H1 (cell line): ENCODE results near the gene GNAS. TPM values are rescaled to one million over a fixed set of nuclear protein-coding genes. Genes with fewer than 3 reads are reported as not detected.

Experiments
- CTCF ChIA-PET: fragments of 300-600 bp; sonication (Branson Sonifier 250); formaldehyde crosslinking; loops from one replicate; lab custom pipeline; 2021; ENCODE audit not compliant: partially characterized antibody; lab: Charles Lee
- POLR2A ChIA-PET: fragments of 300-600 bp; sonication (Branson Sonifier 250); formaldehyde crosslinking; loops from one replicate; lab custom pipeline; 2021; ENCODE audit warnings: inconsistent platforms; ENCODE audit not compliant: partially characterized antibody; lab: Charles Lee
- DNase-seq, 2 experiments: peaks; one replicate each; pipeline versions ENCODE4 v3.0.0 to v3.0.0-alpha.2; 2010 to 2022; ENCODE audit warnings: low spot score in 2 of 2, low read depth in 1 of 2, mixed read lengths in 1 of 2
- FAIRE-seq: peaks from 2 replicates; lab custom pipeline; 2011; peaks lifted over from hg19 to GRCh38; lab: Jason Lieb, UNC
- H2AFZ ChIP-seq: 2 replicates; pipeline ENCODE4 v1.8.1; 2012; ENCODE audit warnings: low read length, inconsistent platforms
- H2AK5ac ChIP-seq: 2 replicates; pipeline ENCODE4 v1.6.1; 2013; ENCODE audit warnings: low read depth, low read length
- H2BK120ac ChIP-seq: replicated peaks from 2 replicates; pipeline ENCODE3; 2013; ENCODE audit warnings: low read depth, low read length, inconsistent platforms
- H2BK12ac ChIP-seq: 2 replicates; pipeline ENCODE4 v1.6.1; 2013; ENCODE audit warnings: low read depth, low read length
- H2BK15ac ChIP-seq: 2 replicates; pipeline ENCODE4 v1.6.1; 2013; ENCODE audit warnings: low read length
- H2BK20ac ChIP-seq: 2 replicates; pipeline ENCODE4 v1.6.1; 2013; ENCODE audit warnings: low read length
- H2BK5ac ChIP-seq: 2 replicates; pipeline ENCODE4 v1.6.1; 2013; ENCODE audit warnings: low read depth, low read length
- H3K14ac ChIP-seq: 2 replicates; pipeline ENCODE4 v1.6.1; 2013; ENCODE audit warnings: inconsistent platforms; ENCODE audit not compliant: insufficient read length
- H3K18ac ChIP-seq: 2 replicates; pipeline ENCODE4 v1.6.1; 2013; ENCODE audit warnings: low read length; ENCODE audit errors: extremely low read depth
- H3K23ac ChIP-seq: 2 replicates; pipeline ENCODE4 v1.6.1; 2013; ENCODE audit warnings: inconsistent platforms; ENCODE audit not compliant: insufficient read length
- H3K23me2 ChIP-seq: 2 replicates; pipeline ENCODE4 v1.6.1; 2013; ENCODE audit warnings: low read depth, low read length
- H3K27ac ChIP-seq: 2 replicates; pipeline ENCODE4 v1.6.1; 2011; ENCODE audit warnings: low read depth, low read length, inconsistent platforms
- H3K27me3 ChIP-seq, 4 experiments: replicated peaks in 1 of 4; 1 replicate in 1 of 4; 2 replicates in 3 of 4; pipeline versions ENCODE4 v1.6.1 to v1.8.1; 2011 to 2013; ENCODE audit warnings: low read length in 3 of 4, mild to moderate bottlenecking in 3 of 4, inconsistent platforms in 2 of 4, mixed read lengths in 2 of 4, moderate library complexity in 1 of 4; ENCODE audit not compliant: control insufficient read depth in 3 of 4, insufficient read depth in 3 of 4; ENCODE audit errors: extremely low read depth in 1 of 4
- H3K36me3 ChIP-seq, 4 experiments: 2 replicates each; pipeline versions ENCODE4 v1.6.1 to v1.8.1; 2011 to 2013; ENCODE audit warnings: mild to moderate bottlenecking in 4 of 4, low read length in 3 of 4, moderate library complexity in 2 of 4, control low read depth in 1 of 4, inconsistent platforms in 1 of 4; ENCODE audit not compliant: insufficient read depth in 4 of 4, control insufficient read depth in 2 of 4
- H3K4ac ChIP-seq: replicated peaks from 2 replicates; pipeline ENCODE3; 2013; ENCODE audit warnings: low read length, low read depth, mixed read lengths, inconsistent platforms; ENCODE audit not compliant: insufficient read length
- H3K4me1 ChIP-seq, 4 experiments: replicated peaks in 1 of 4; 1 replicate in 1 of 4; 2 replicates in 3 of 4; pipeline versions ENCODE4 v1.6.1 to v1.8.1; 2011 to 2013; ENCODE audit warnings: low read length in 3 of 4, inconsistent platforms in 2 of 4, mixed read lengths in 1 of 4; ENCODE audit not compliant: insufficient read depth in 4 of 4, control insufficient read depth in 3 of 4
- H3K4me2 ChIP-seq, 2 experiments: 2 replicates each; pipeline versions ENCODE4 v1.6.1 to v1.8.1; 2011 to 2013; ENCODE audit warnings: low read depth in 2 of 2, low read length in 2 of 2, control low read depth in 1 of 2, inconsistent platforms in 1 of 2, mild to moderate bottlenecking in 1 of 2; ENCODE audit not compliant: insufficient read depth in 1 of 2
- H3K4me3 ChIP-seq, 4 experiments: fragments of 200-600, 300-600 bp in 1 of 4; sonication (generic), shearing (Covaris generic), sonication (Bioruptor Twin) in 1 of 4; 2 replicates each; pipeline versions ENCODE4 v1.5.1 to v1.8.1; 2011 to 2016; ENCODE audit warnings: low read length in 4 of 4, low read depth in 3 of 4, control low read depth in 2 of 4, inconsistent platforms in 2 of 4, mild to moderate bottlenecking in 2 of 4, mixed read lengths in 1 of 4, moderate library complexity in 1 of 4; ENCODE audit not compliant: insufficient read depth in 2 of 4; ENCODE audit errors: extremely low read depth in 1 of 4
- H3K56ac ChIP-seq: replicated peaks from 2 replicates; pipeline ENCODE3; 2013; ENCODE audit warnings: low read depth, mild to moderate bottlenecking, mixed read lengths, low read length, inconsistent platforms; ENCODE audit not compliant: insufficient read length
- H3K79me1 ChIP-seq: 2 replicates; pipeline ENCODE4 v1.6.1; 2013; ENCODE audit warnings: low read depth, low read length, control low read depth
- H3K79me2 ChIP-seq, 2 experiments: 2 replicates each; pipeline versions ENCODE4 v1.6.1 to v1.8.1; 2012 to 2013; ENCODE audit warnings: low read length in 2 of 2, mild to moderate bottlenecking in 2 of 2, inconsistent platforms in 1 of 2; ENCODE audit not compliant: insufficient read depth in 2 of 2, control insufficient read depth in 1 of 2
- H3K9ac ChIP-seq, 4 experiments: replicated peaks in 1 of 4; 1 replicate in 1 of 4; 2 replicates in 3 of 4; pipeline versions ENCODE4 v1.6.1 to v1.8.1; 2011 to 2013; ENCODE audit warnings: low read depth in 3 of 4, low read length in 3 of 4, control low read depth in 2 of 4, mild to moderate bottlenecking in 2 of 4, moderate library complexity in 2 of 4, inconsistent platforms in 1 of 4; ENCODE audit errors: extremely low read depth in 1 of 4
- H3K9me3 ChIP-seq, 2 experiments: 2 replicates each; pipeline versions ENCODE4 v1.6.1 to v1.8.1; 2012 to 2013; ENCODE audit warnings: mild to moderate bottlenecking in 2 of 2, moderate library complexity in 2 of 2, control low read depth in 1 of 2, inconsistent platforms in 1 of 2, low read depth in 1 of 2, low read length in 1 of 2, mixed read lengths in 1 of 2; ENCODE audit not compliant: insufficient read depth in 2 of 2
- H4K20me1 ChIP-seq, 2 experiments: replicated peaks in 1 of 2; 2 replicates each; pipeline versions ENCODE3 to v1.8.1; 2011 to 2013; ENCODE audit warnings: inconsistent platforms in 2 of 2, low read length in 2 of 2, mild to moderate bottlenecking in 1 of 2; ENCODE audit not compliant: insufficient read depth in 2 of 2, control insufficient read depth in 1 of 2
- H4K5ac ChIP-seq: 2 replicates; pipeline ENCODE4 v1.6.1; 2013; ENCODE audit warnings: low read length, low read depth, mixed read lengths, inconsistent platforms; ENCODE audit not compliant: insufficient read length
- H4K8ac ChIP-seq: 2 replicates; pipeline ENCODE4 v1.8.0; 2013; ENCODE audit warnings: mild to moderate bottlenecking, moderate library complexity, low read length, inconsistent platforms; ENCODE audit not compliant: insufficient read depth; ENCODE audit errors: extremely low read depth
- H4K91ac ChIP-seq: replicated peaks from 2 replicates; pipeline ENCODE3; 2013; ENCODE audit warnings: low read length, mixed read lengths, inconsistent platforms; ENCODE audit not compliant: insufficient read length
- BRCA1 ChIP-seq: IDR thresholded peaks from 2 replicates; pipeline ENCODE4 v1.6.1; 2012; ENCODE audit warnings: low read depth, low read length, improper control_type of control experiment
- CREB1 ChIP-seq: IDR thresholded peaks from 2 replicates; pipeline ENCODE4 v1.6.1; 2012; ENCODE audit warnings: inconsistent platforms
- CTBP2 ChIP-seq: IDR thresholded peaks from 2 replicates; pipeline ENCODE4 v1.7.0; 2011; ENCODE audit warnings: borderline replicate concordance, mild to moderate bottlenecking, moderate library complexity, mixed read lengths, low read length; ENCODE audit not compliant: insufficient read depth, insufficient read length
- EZH2 ChIP-seq: fragments of 200-600 bp; sonication (generic); IDR thresholded peaks from 2 replicates; pipeline ENCODE4 v1.7.1; 2012; ENCODE audit warnings: low read depth, mild to moderate bottlenecking, moderate library complexity, low read length, inconsistent platforms; ENCODE audit not compliant: severe bottlenecking
- GTF2F1 ChIP-seq: IDR thresholded peaks from 2 replicates; pipeline ENCODE4 v1.6.1; 2012; ENCODE audit warnings: low read depth, low read length, improper control_type of control experiment, borderline replicate concordance
- NANOG ChIP-seq: IDR thresholded peaks from 2 replicates; pipeline ENCODE4 v1.6.1; 2011; ENCODE audit warnings: low read length, low read depth, mild to moderate bottlenecking, inconsistent platforms; ENCODE audit not compliant: insufficient read depth, poor library complexity, severe bottlenecking
- RBBP5 ChIP-seq: IDR thresholded peaks from 2 replicates; pipeline ENCODE4 v1.7.1; 2012; ENCODE audit warnings: low read depth, mild to moderate bottlenecking, inconsistent platforms, low read length, moderate library complexity, borderline replicate concordance
- SIRT6 ChIP-seq: IDR thresholded peaks from one replicate; pipeline ENCODE4 v1.7.1; 2012; ENCODE audit warnings: low read length, inconsistent platforms
- SUZ12 ChIP-seq: fragments of 200-600 bp; sonication (generic); IDR thresholded peaks from 2 replicates; pipeline ENCODE4 v1.6.1; 2012; ENCODE audit warnings: mild to moderate bottlenecking, inconsistent platforms, low read length, moderate library complexity, mixed read lengths
- YY1 ChIP-seq: IDR thresholded peaks from 2 replicates; pipeline ENCODE4 v1.6.1; 2011; ENCODE audit warnings: low read depth, mild to moderate bottlenecking, low read length
- polyA plus RNA-seq, 7 experiments: library from polyadenylated mRNA; depleted of rRNA in 3 of 7; stranded (reverse) in 5 of 7; unstranded in 2 of 7; fragments of >200 nt in 5 of 7; fragments of 200-250 nt in 2 of 7; gene quantifications; 1 replicate in 5 of 7; 2 replicates in 1 of 7; 4 replicates in 1 of 7; pipeline versions ENCODE4 v1.2.1 to v1.2.3, GENCODE V29; 2011 to 2013; ENCODE audit warnings: missing spikeins in 2 of 7, mixed read lengths in 2 of 7
- total RNA-seq: library from RNA; stranded (reverse); fragmentation: NEBNext Ultra II Directional; extraction: Animal tissue kit (Norgen Biotek cat#: 25700); gene quantifications from 2 replicates; pipeline ENCODE4 v1.2.1, GENCODE V29; 2021

Gene GNAS
- total and polyA plus RNA-seq, 2 of the 8 experiments (the other 6 are each of a cell fraction or from before 2014, with no cell fraction given): 989 to 1,613 TPM

DNA sequence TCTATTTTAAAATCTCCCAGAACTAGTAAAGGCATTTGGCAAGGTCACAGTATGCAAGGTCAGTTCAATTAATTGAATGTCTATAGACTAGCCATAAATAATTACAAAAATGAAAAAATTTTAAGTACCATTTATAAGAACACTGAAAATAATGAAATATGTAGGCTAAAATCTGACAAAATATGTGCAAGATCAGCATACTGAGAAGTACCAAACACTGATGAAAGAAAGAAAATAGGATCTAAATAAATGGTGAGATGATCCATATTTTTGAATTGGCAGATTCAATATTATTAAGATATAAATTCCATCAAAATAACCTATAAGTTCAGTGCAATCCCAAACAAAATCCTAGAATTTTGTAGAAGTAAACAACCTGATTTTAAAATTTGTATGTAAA is 100.5 kb downstream of the GNAS start:
- Histone ChIP-seq H3K9me3 (no peaks in the 10 kb centered on the region), H4K5ac (no peak overlapping the region), H3K27ac (no peak overlapping the region), H3K27me3 (no peaks in the 10 kb centered on the region; a peak in 1 of 7 replicates), H3K9ac (no peak overlapping the region), H3K79me2 (no peaks in the 10 kb centered on the region), H3K18ac (no peak overlapping the region), H3K36me3 (no peaks in the 10 kb centered on the region), H2BK120ac (no peak overlapping the region), H2BK5ac (no peak overlapping the region), H3K56ac (no peak overlapping the region)
- CTCF ChIA-PET: no interaction called here
- no peak for DNase-seq
- no peak for TF ChIP-seq SUZ12
- no peak for TF ChIP-seq BRCA1
- TF ChIP-seq CTBP2: no peak
- TF ChIP-seq YY1: no peak
- no peak for TF ChIP-seq NANOG
- no peak for TF ChIP-seq EZH2
- TF ChIP-seq GTF2F1: no peak
- no peak for TF ChIP-seq CREB1
- TF ChIP-seq RBBP5: no peak
- TF ChIP-seq SIRT6: no peak
- TF ChIP-seq, all 59 proteins: peak for 0
- H4K8ac ChIP-seq: no peak overlapping the region
- no peaks in the 10 kb centered on the region for H3K79me1 ChIP-seq
- no peaks in the 10 kb centered on the region for H3K4me1 ChIP-seq
- H4K91ac ChIP-seq: no peak overlapping the region
- no peak overlapping the region for H3K23ac ChIP-seq
- H4K20me1 ChIP-seq: no peaks in the 10 kb centered on the region
- H3K4me2 ChIP-seq: no peak overlapping the region
- H2BK15ac ChIP-seq: no peak overlapping the region
- no peaks in the 10 kb centered on the region for H3K23me2 ChIP-seq
- no peak overlapping the region for H3K4me3 ChIP-seq
- no peak overlapping the region for H2BK12ac ChIP-seq
- no peak overlapping the region for H3K4ac ChIP-seq
- no peak for FAIRE-seq
- H2BK20ac ChIP-seq: no peak overlapping the region
- H3K14ac ChIP-seq: no peak overlapping the region
- no peak overlapping the region for H2AK5ac ChIP-seq
- no peak overlapping the region for H2AFZ ChIP-seq
- POLR2A ChIA-PET: no interaction called here
